ENCODE data around the gene RIPOR2. TPM values are rescaled to one million over a fixed set of nuclear protein-coding genes. Genes with fewer than 3 reads are reported as not detected.

The RIPOR2 gene
- total RNA-seq, 1 experiment from 2014 or later: 0.47 TPM

DNA sequence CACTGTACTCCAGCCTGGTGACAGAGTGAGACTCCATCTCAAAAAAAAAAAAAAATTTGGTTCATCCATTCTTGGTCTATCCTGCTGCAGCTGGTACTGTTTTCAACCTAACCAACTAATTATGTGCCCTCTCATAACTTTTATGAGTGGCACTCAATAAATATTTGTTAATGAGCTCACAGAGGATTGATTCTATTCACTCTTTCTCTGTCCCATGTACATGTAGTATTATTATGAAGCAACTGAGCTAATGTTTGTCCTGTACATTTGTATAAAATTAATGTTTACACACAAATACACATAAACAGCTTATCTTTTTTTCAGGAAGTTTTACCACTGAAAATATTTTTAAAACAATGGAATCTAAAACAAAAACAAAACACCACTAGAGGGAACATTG lies 10.1 kb downstream of the RIPOR2 start:
- Mint-ChIP-seq H3K4me3 (ENCODE audit: low read depth, unreplicated experiment) (no peak overlapping the region), H3K4me1 (ENCODE audit: low read depth, unreplicated experiment) (peaks cover 8% of the 10 kb centered on the region), H3K27ac (ENCODE audit: unreplicated experiment) (no peak overlapping the region), H3K9me3 (ENCODE audit: low read depth, unreplicated experiment) (peaks cover 5% of the 10 kb centered on the region), H3K36me3 (ENCODE audit: insufficient read depth, unreplicated experiment) (no peaks in the 10 kb centered on the region), H3K27me3 (ENCODE audit: unreplicated experiment) (peaks cover 4% of the 10 kb centered on the region)
- TF ChIP-seq, protein P1, sequence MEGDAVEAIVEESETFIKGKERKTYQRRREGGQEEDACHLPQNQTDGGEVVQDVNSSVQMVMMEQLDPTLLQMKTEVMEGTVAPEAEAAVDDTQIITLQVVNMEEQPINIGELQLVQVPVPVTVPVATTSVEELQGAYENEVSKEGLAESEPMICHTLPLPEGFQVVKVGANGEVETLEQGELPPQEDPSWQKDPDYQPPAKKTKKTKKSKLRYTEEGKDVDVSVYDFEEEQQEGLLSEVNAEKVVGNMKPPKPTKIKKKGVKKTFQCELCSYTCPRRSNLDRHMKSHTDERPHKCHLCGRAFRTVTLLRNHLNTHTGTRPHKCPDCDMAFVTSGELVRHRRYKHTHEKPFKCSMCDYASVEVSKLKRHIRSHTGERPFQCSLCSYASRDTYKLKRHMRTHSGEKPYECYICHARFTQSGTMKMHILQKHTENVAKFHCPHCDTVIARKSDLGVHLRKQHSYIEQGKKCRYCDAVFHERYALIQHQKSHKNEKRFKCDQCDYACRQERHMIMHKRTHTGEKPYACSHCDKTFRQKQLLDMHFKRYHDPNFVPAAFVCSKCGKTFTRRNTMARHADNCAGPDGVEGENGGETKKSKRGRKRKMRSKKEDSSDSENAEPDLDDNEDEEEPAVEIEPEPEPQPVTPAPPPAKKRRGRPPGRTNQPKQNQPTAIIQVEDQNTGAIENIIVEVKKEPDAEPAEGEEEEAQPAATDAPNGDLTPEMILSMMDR (IDR thresholded peaks at IDR 0.05; ENCODE audit: unreplicated experiment): no peak
- CTCF ChIA-PET: interaction anchor here (0.6 to 1.3 kb wide), 10 partner anchors 10 to 313 kb away, joined by 3 to 5 read pairs (median 3); no protein-coding TSS in a partner anchor
- DNase-seq: no peak
- no TSS peak for BruUV-seq (replicated peaks)
- intact Hi-C loops (cut with micrococcal nuclease; ENCODE audit: unreplicated experiment): loop anchor here (5.0 kb wide), 1 partner anchor 68 kb away; no protein-coding TSS in a partner anchor

DNA sequence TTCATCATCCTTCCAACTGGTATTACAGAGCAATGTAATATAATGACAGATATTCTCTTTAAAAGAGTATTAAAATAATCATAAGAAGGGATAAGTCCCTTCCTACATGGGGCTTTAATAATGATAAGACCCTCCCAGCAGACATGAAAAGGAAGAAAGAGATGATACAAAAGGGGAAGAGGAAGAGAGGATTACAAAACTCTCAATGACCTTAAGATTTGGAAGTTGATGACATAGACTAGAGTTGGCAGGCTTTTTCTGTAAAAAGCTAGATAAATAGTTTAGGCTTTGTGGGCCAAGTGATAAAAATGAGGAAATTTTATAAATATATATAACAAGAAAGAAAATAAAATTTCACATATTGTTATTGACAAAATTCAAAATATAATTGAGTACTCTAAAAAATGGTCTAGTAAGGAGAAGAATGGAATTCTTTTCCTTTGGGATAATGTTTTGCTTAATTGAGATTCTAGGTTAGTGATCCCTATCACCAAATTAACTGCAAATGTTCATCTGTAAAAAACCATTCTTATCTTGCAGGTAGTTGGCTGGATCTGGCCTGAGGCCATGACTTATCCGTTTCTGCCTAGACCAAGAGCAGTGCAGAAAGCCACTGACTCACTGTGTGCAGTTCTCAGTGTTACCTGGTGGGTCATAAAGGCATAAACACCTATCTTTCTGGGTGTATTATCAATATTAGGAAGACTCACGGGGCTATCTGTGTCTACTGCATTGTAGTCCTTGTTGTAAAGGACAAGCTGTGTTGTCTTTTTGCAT lies 11.0 kb downstream of the RIPOR2 start:
- no TSS peak for BruUV-seq (replicated peaks)
- H3K9me3 Mint-ChIP-seq (ENCODE audit: low read depth, unreplicated experiment): peaks cover 5% of the 10 kb centered on the region
- no peaks in the 10 kb centered on the region for H3K36me3 Mint-ChIP-seq (ENCODE audit: insufficient read depth, unreplicated experiment)
- no peak overlapping the region for H3K4me3 Mint-ChIP-seq (ENCODE audit: low read depth, unreplicated experiment)
- DNase-seq: no peak
- no peak overlapping the region for H3K27ac Mint-ChIP-seq (ENCODE audit: unreplicated experiment)
- CTCF ChIA-PET: interaction anchor here (1.1 to 1.2 kb wide), 4 partner anchors 9 to 93 kb away, joined by 3 to 5 read pairs (median 4); no protein-coding TSS in a partner anchor
- TF ChIP-seq, protein P1 (IDR thresholded peaks at IDR 0.05; ENCODE audit: unreplicated experiment): no peak
- peaks cover 8% of the 10 kb centered on the region for H3K4me1 Mint-ChIP-seq (ENCODE audit: low read depth, unreplicated experiment)
- peaks cover 13% of the 10 kb centered on the region for H3K27me3 Mint-ChIP-seq (ENCODE audit: unreplicated experiment)
- intact Hi-C loops (cut with micrococcal nuclease; ENCODE audit: unreplicated experiment): loop anchor here (5.0 kb wide), 1 partner anchor 67 kb away; no protein-coding TSS in a partner anchor

DNA sequence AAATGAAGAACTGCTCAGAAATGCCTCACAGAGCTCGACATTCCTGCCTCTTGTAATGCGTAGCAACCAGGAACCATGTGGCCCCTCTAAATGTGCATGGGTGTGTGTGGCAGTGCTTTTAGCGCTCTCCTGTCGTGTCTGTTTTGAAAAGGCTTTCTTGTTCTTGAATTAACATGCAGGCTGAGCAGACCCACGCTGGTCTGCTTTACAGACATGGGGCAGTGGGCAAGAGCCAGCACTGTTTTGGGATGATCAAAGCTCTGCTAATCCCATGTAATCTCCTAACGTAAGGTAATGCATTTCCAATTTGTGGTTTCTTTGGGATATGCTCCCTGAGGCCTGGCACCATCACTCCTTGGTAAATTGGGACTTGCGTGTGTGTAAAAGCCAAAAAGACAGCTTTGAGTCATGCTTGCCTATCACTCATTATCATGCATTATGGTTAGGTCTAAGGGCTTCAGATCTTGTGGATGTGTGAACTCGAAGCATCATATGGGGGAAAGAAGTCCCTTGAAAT lies 11.8 kb downstream of the RIPOR2 start:
- intact Hi-C loops (cut with micrococcal nuclease; ENCODE audit: unreplicated experiment): no loop called here
- TF ChIP-seq, protein P1 (IDR thresholded peaks at IDR 0.05; ENCODE audit: unreplicated experiment): no peak
- Mint-ChIP-seq H3K36me3 (ENCODE audit: insufficient read depth, unreplicated experiment) (no peaks in the 10 kb centered on the region), H3K4me1 (ENCODE audit: low read depth, unreplicated experiment) (peaks cover 8% of the 10 kb centered on the region), H3K27ac (ENCODE audit: unreplicated experiment) (no peak overlapping the region), H3K27me3 (ENCODE audit: unreplicated experiment) (peaks cover 14% of the 10 kb centered on the region), H3K4me3 (ENCODE audit: low read depth, unreplicated experiment) (no peak overlapping the region), H3K9me3 (ENCODE audit: low read depth, unreplicated experiment) (peaks cover 5% of the 10 kb centered on the region)
- BruUV-seq (replicated peaks): no TSS peak
- CTCF ChIA-PET: no interaction called here
- no peak for DNase-seq

DNA sequence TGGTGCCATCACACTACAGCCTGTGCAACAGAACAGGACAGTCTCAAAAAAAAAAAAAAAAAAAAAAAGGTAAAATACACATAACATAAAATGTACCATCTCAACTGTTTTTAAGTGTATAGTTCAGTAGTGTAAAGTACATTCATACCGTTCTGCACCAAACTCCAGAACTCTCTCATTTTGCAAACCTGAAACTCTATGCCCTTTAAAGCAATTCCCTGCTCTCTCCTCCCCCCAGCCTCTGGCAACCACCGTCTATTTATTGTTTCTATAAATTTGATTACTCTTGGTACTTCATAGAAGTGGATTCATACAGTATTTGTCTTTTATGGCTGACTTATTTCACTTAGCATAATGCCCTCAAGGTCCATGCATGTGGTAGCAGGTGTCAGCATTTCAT lies 12.9 kb downstream of the RIPOR2 start:
- Mint-ChIP-seq H3K4me1 (ENCODE audit: low read depth, unreplicated experiment) (peaks cover 8% of the 10 kb centered on the region), H3K9me3 (ENCODE audit: low read depth, unreplicated experiment) (peaks cover 5% of the 10 kb centered on the region), H3K27ac (ENCODE audit: unreplicated experiment) (no peak overlapping the region), H3K27me3 (ENCODE audit: unreplicated experiment) (peaks cover 14% of the 10 kb centered on the region), H3K36me3 (ENCODE audit: insufficient read depth, unreplicated experiment) (no peaks in the 10 kb centered on the region), H3K4me3 (ENCODE audit: low read depth, unreplicated experiment) (no peak overlapping the region)
- CTCF ChIA-PET: no interaction called here
- DNase-seq: no peak
- intact Hi-C loops (cut with micrococcal nuclease; ENCODE audit: unreplicated experiment): no loop called here
- BruUV-seq (replicated peaks): no TSS peak
- TF ChIP-seq, protein P1 (IDR thresholded peaks at IDR 0.05; ENCODE audit: unreplicated experiment): no peak
